SK-N-SH (cell line): Measurements from ENCODE around the gene GSK3B. TPM values are rescaled to one million over a fixed set of nuclear protein-coding genes. Genes with fewer than 3 reads are reported as not detected.

Experiments
- CTCF ChIA-PET: fragments of 300-600, 350-600 bp; formaldehyde crosslinking; extraction: SDS; loops from one replicate; lab custom pipeline; 2021; lab: Yijun Ruan, JAX
- POLR2A ChIA-PET: fragments of 350-600 bp; sonication (Branson Sonifier 250); formaldehyde crosslinking; extraction: SDS; loops from one replicate; lab custom pipeline; 2020; ENCODE audit warnings: antibody characterized with exemption, inconsistent platforms; lab: Yijun Ruan, JAX
- DNase-seq: peaks from one replicate; pipeline ENCODE4 v3.0.0; 2012
- H2AFZ ChIP-seq: fragments of 200-600 bp; sonication (generic); 2 replicates; pipeline ENCODE4 v1.8.1; 2016; ENCODE audit warnings: antibody characterized with exemption, mild to moderate bottlenecking, low read depth
- H3F3A ChIP-seq: fragments of 200-600 bp; sonication (generic); replicated peaks from 2 replicates; pipeline ENCODE3; 2016; ENCODE audit warnings: antibody characterized with exemption, mild to moderate bottlenecking; ENCODE audit not compliant: insufficient read depth
- H3K27ac ChIP-seq, 2 experiments: fragments of 200-500 bp in 1 of 2; fragments of 200-600 bp in 1 of 2; sonication (Bioruptor generic) in 1 of 2; sonication (generic), shearing (Covaris generic) in 1 of 2; 2 replicates each; pipeline versions ENCODE4 v1.5.1 to v1.6.1; 2014 to 2016; ENCODE audit warnings: low read depth in 2 of 2, inconsistent platforms in 1 of 2, low read length in 1 of 2, mild to moderate bottlenecking in 1 of 2, mixed read lengths in 1 of 2
- H3K27me3 ChIP-seq: fragments of 200-600 bp; sonication (generic), shearing (Covaris generic); 2 replicates; pipeline ENCODE4 v1.6.1; 2016; ENCODE audit warnings: mixed run types; ENCODE audit not compliant: insufficient read depth
- H3K36me3 ChIP-seq, 2 experiments: fragments of 200-500 bp in 1 of 2; fragments of 200-600 bp in 1 of 2; sonication (Bioruptor generic) in 1 of 2; sonication (generic) in 1 of 2; replicated peaks in 1 of 2; 2 replicates each; pipeline versions ENCODE3 to v1.5.1; 2014 to 2016; ENCODE audit warnings: low read length in 1 of 2, mild to moderate bottlenecking in 1 of 2; ENCODE audit not compliant: insufficient read depth in 2 of 2, control insufficient read depth in 1 of 2
- H3K4me1 ChIP-seq, 2 experiments: fragments of 200-500 bp in 1 of 2; fragments of 200-600 bp in 1 of 2; sonication (Bioruptor generic) in 1 of 2; sonication (generic), shearing (Covaris generic) in 1 of 2; 2 replicates each; pipeline versions ENCODE4 v1.5.1 to v1.6.1; 2014 to 2016; ENCODE audit warnings: low read depth in 1 of 2, low read length in 1 of 2, mixed run types in 1 of 2; ENCODE audit not compliant: insufficient read depth in 2 of 2, control insufficient read depth in 1 of 2
- H3K4me2 ChIP-seq: fragments of 200-600 bp; sonication (generic), shearing (Covaris generic); 2 replicates; pipeline ENCODE4 v1.6.1; 2017; ENCODE audit warnings: mixed run types
- H3K4me3 ChIP-seq, 2 experiments: fragments of 200-500 bp in 1 of 2; fragments of 200-600 bp in 1 of 2; sonication (Bioruptor generic) in 1 of 2; sonication (generic), shearing (Covaris generic) in 1 of 2; 2 replicates each; pipeline versions ENCODE4 v1.5.1 to v1.8.1; 2014 to 2016; ENCODE audit warnings: low read depth in 2 of 2, inconsistent platforms in 1 of 2, low read length in 1 of 2, mild to moderate bottlenecking in 1 of 2, mixed read lengths in 1 of 2, moderate library complexity in 1 of 2
- H3K79me2 ChIP-seq: fragments of 200-600 bp; sonication (generic); 2 replicates; pipeline ENCODE4 v1.8.1; 2017; ENCODE audit warnings: mild to moderate bottlenecking; ENCODE audit not compliant: insufficient read depth
- H3K9ac ChIP-seq: fragments of 200-600 bp; sonication (generic); 2 replicates; pipeline ENCODE4 v1.6.1; 2017; ENCODE audit warnings: mixed run types
- H3K9me2 ChIP-seq: fragments of 200-600 bp; sonication (generic); 2 replicates; pipeline ENCODE4 v1.6.1; 2017; ENCODE audit warnings: mixed run types
- H3K9me3 ChIP-seq: fragments of 200-600 bp; sonication (generic); 2 replicates; pipeline ENCODE4 v1.6.1; 2017; ENCODE audit warnings: mixed run types, mild to moderate bottlenecking, moderate library complexity
- H4K20me1 ChIP-seq: fragments of 200-600 bp; sonication (generic); 2 replicates; pipeline ENCODE4 v1.6.1; 2017; ENCODE audit warnings: mild to moderate bottlenecking, mixed run types; ENCODE audit not compliant: insufficient read depth
- CHD2 ChIP-seq: fragments of 150-350 bp; IDR thresholded peaks from 2 replicates; pipeline ENCODE4 v1.6.1; 2018; ENCODE audit warnings: low read length; ENCODE audit not compliant: partially characterized antibody
- ELF1 ChIP-seq: IDR thresholded peaks from 2 replicates; pipeline ENCODE4 v1.4.0; 2012
- EZH2phosphoT487 ChIP-seq: fragments of 200-600 bp; sonication (generic); IDR thresholded peaks from 2 replicates; pipeline ENCODE4 v1.6.1; 2017; ENCODE audit warnings: low read depth, mixed run types, mild to moderate bottlenecking, antibody characterized with exemption, moderate library complexity, borderline replicate concordance
- FOSL2 ChIP-seq: IDR thresholded peaks from 2 replicates; pipeline ENCODE4 v1.4.0; 2012; ENCODE audit warnings: low read depth, mild to moderate bottlenecking, moderate library complexity, borderline replicate concordance
- FOXJ3 ChIP-seq: sonication (generic); formaldehyde crosslinking; IDR thresholded peaks from 2 replicates; pipeline ENCODE4 v1.5.1; 2020; ENCODE audit warnings: mild to moderate bottlenecking, missing genetic modification reagents
- FOXM1 ChIP-seq: IDR thresholded peaks from 2 replicates; pipeline ENCODE4 v1.4.0; 2012; ENCODE audit warnings: low read depth, mild to moderate bottlenecking
- GABPA ChIP-seq: IDR thresholded peaks from 2 replicates; pipeline ENCODE4 v1.4.0; 2012; ENCODE audit warnings: low read depth, mild to moderate bottlenecking
- GATA2 ChIP-seq: sonication (generic); formaldehyde crosslinking; IDR thresholded peaks from 2 replicates; pipeline ENCODE4 v1.5.0; 2020; ENCODE audit warnings: mild to moderate bottlenecking, missing genetic modification reagents
- MEF2A ChIP-seq: IDR thresholded peaks from 2 replicates; pipeline ENCODE4 v1.4.0; 2012; ENCODE audit warnings: low read depth, borderline replicate concordance
- MXI1 ChIP-seq: IDR thresholded peaks from 2 replicates; pipeline ENCODE4 v1.6.1; 2012; ENCODE audit warnings: mild to moderate bottlenecking, low read depth, low read length, improper control_type of control experiment
- NFIC ChIP-seq: IDR thresholded peaks from 2 replicates; pipeline ENCODE4 v1.4.0; 2012; ENCODE audit warnings: borderline replicate concordance
- NRF1 ChIP-seq: IDR thresholded peaks from 2 replicates; pipeline ENCODE4 v1.6.1; 2012; ENCODE audit warnings: low read depth, mild to moderate bottlenecking, low read length
- RAD21 ChIP-seq: IDR thresholded peaks from 2 replicates; pipeline ENCODE4 v1.6.1; 2012; ENCODE audit warnings: mild to moderate bottlenecking, low read length
- RXRA ChIP-seq: IDR thresholded peaks from 2 replicates; pipeline ENCODE4 v1.4.0; 2012; ENCODE audit warnings: low read depth, mild to moderate bottlenecking, borderline replicate concordance
- SMC3 ChIP-seq: IDR thresholded peaks from 2 replicates; pipeline ENCODE4 v1.6.1; 2012; ENCODE audit warnings: low read depth, low read length, improper control_type of control experiment
- TCF12 ChIP-seq: IDR thresholded peaks from 2 replicates; pipeline ENCODE4 v1.4.0; 2012
- TEAD4 ChIP-seq: IDR thresholded peaks from 2 replicates; pipeline ENCODE4 v1.4.0; 2012; ENCODE audit warnings: mild to moderate bottlenecking, borderline replicate concordance; ENCODE audit not compliant: insufficient read depth
- WGBS: methylation state at CpG from one replicate; pipeline ENCODE4 v1.1.6; 2017; ENCODE audit warnings: low lambda C conversion rate; 5-methylcytosine and 5-hydroxymethylcytosine counted together
- polyA plus RNA-seq, 3 experiments: library from polyadenylated mRNA; depleted of rRNA; stranded (reverse); fragments of >200 nt; gene quantifications; 2 replicates each; pipeline ENCODE4 v1.2.3, GENCODE V29; 2012
- TF ChIP-seq, protein P1 (sequence below): fragments of 150-350 bp; IDR thresholded peaks from 2 replicates; pipeline ENCODE4 v1.6.1; 2016; ENCODE audit warnings: mild to moderate bottlenecking, low read depth, low read length
- TF ChIP-seq, protein P2 (sequence below): IDR thresholded peaks from 2 replicates; pipeline ENCODE4; 2012
- TF ChIP-seq, protein P3 (sequence below): IDR thresholded peaks from 2 replicates; pipeline ENCODE4 v1.4.0; 2012; ENCODE audit warnings: low read depth, borderline replicate concordance

The GSK3B gene
- polyA plus RNA-seq, 1 of the 3 experiments (the other 2 are of a cell fraction) = 15.9 TPM

DNA sequence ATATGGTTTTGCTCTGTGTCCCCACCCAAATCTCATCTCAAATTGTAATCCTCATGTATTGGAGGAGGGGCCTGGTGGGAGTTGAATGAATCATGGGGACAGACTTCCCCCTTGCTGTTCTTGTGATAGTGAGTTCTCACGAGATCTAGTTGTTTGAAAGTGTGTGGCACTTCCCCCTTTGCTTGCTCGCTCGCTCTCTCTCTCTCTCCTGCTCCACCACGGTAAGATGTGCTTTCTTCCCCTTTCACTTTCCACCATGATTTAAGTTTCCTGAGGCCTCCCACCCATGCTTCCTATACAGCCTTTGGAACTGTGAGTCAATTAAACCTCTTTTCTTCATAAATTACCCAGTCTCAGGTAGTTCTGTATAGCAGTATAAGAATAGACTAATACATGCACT is 60.7 kb downstream of the GSK3B start:
- ChIA-PET POLR2A (no interaction called here), CTCF (no interaction called here)
- Histone ChIP-seq H3F3A (no peaks in the 10 kb centered on the region), H4K20me1 (peaks cover 96% of the 10 kb centered on the region), H3K36me3 (peaks cover 0 to 12% of the 10 kb centered on the region in 2 experiments), H3K27me3 (no peaks in the 10 kb centered on the region), H3K9me3 (no peaks in the 10 kb centered on the region), H3K9ac (no peak overlapping the region), H3K27ac (no peak overlapping the region), H3K4me3 (no peak overlapping the region), H3K4me2 (no peak overlapping the region), H3K79me2 (peaks cover 99% of the 10 kb centered on the region), H3K9me2 (no peaks in the 10 kb centered on the region), H2AFZ (no peak overlapping the region), H3K4me1 (no peaks in the 10 kb centered on the region)
- no peak for DNase-seq
- TF ChIP-seq RAD21 (no peak), FOXJ3 (CRISPR knock-in tag) (no peak), NFIC (no peak), TCF12 (no peak), FOXM1 (no peak), MXI1 (no peak), FOSL2 (no peak), RXRA (no peak), ELF1 (no peak), SMC3 (no peak), TEAD4 (no peak), MEF2A (no peak), CHD2 (no peak), NRF1 (no peak), EZH2phosphoT487 (no peak), GATA2 (CRISPR knock-in tag) (no peak), GABPA (no peak)
- TF ChIP-seq, protein P1, sequence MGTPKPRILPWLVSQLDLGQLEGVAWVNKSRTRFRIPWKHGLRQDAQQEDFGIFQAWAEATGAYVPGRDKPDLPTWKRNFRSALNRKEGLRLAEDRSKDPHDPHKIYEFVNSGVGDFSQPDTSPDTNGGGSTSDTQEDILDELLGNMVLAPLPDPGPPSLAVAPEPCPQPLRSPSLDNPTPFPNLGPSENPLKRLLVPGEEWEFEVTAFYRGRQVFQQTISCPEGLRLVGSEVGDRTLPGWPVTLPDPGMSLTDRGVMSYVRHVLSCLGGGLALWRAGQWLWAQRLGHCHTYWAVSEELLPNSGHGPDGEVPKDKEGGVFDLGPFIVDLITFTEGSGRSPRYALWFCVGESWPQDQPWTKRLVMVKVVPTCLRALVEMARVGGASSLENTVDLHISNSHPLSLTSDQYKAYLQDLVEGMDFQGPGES = no peak
- TF ChIP-seq, protein P2, sequence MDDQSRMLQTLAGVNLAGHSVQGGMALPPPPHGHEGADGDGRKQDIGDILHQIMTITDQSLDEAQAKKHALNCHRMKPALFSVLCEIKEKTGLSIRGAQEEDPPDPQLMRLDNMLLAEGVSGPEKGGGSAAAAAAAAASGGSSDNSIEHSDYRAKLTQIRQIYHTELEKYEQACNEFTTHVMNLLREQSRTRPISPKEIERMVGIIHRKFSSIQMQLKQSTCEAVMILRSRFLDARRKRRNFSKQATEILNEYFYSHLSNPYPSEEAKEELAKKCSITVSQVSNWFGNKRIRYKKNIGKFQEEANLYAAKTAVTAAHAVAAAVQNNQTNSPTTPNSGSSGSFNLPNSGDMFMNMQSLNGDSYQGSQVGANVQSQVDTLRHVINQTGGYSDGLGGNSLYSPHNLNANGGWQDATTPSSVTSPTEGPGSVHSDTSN = no peak
- TF ChIP-seq, protein P3, sequence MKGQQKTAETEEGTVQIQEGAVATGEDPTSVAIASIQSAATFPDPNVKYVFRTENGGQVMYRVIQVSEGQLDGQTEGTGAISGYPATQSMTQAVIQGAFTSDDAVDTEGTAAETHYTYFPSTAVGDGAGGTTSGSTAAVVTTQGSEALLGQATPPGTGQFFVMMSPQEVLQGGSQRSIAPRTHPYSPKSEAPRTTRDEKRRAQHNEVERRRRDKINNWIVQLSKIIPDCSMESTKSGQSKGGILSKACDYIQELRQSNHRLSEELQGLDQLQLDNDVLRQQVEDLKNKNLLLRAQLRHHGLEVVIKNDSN = no peak
- 99% methylated on average over 4 of the region's 4 CpGs for WGBS
